GM12872 (cell line): ENCODE measurements around the gene SMURF1.

Experiments
- CTCF ChIP-seq: IDR thresholded peaks from 3 replicates; pipeline ENCODE4 v1.5.1; 2011; ENCODE audit warnings: low read depth, mild to moderate bottlenecking, low read length, moderate library complexity; ENCODE audit not compliant: insufficient read depth

Gene SMURF1

GRCh38 chr7:98997846-98998245, 146.1 kb downstream of the SMURF1 start:
- TF ChIP-seq CTCF: no peak

GRCh38 chr7:98996150-98996552, 147.8 kb downstream of the SMURF1 start:
- TF ChIP-seq CTCF: no peak

- no peak for TF ChIP-seq CTCF
Observed at GRCh38 chr7:98995523-98996149, 148.3 kb downstream of the SMURF1 start.

- no peak for TF ChIP-seq CTCF
Observed at GRCh38 chr7:98995111-98995510, 148.8 kb downstream of the SMURF1 start.

GRCh38 chr7:98994046-98994944, 149.6 kb downstream of the SMURF1 start:
- TF ChIP-seq CTCF: no peak

- 0 out of 3 replicates have a peak, but pooled peaks have one; percentile 10 for TF ChIP-seq CTCF
Observed at GRCh38 chr7:98993024-98993897, 150.6 kb downstream of the SMURF1 start.

GRCh38 chr7:98992076-98992475, 151.8 kb downstream of the SMURF1 start:
- TF ChIP-seq CTCF: no peak
